SU-DHL-6 (cell line): ENCODE data around the gene AGRP.

Experiments used
- CTCF ChIP-seq: fragments of 200-600 bp; sonication (generic); IDR thresholded peaks from one replicate; pipeline ENCODE4 v1.5.1; 2017; ENCODE audit warnings: antibody characterized with exemption, mild to moderate bottlenecking, low read length, moderate library complexity; ENCODE audit not compliant: insufficient read depth, poor library complexity, severe bottlenecking
- EZH2phosphoT487 ChIP-seq: fragments of 200-600 bp; sonication (generic), shearing (Covaris generic); conservative IDR thresholded peaks from 2 replicates; pipeline ENCODE4 v1.6.1; 2018; ENCODE audit warnings: mild to moderate bottlenecking, antibody characterized with exemption, low read length, moderate library complexity, mixed read lengths

- no peak for TF ChIP-seq CTCF
- TF ChIP-seq EZH2phosphoT487 = no peak
Observed at GRCh38 chr16:67470359-67470758, 13.0 kb downstream of the AGRP start.
